ENCODE measurements around the gene FHIT.

The FHIT gene

GRCh38 chr3:59790241-59790640 is 1461.0 kb downstream of the FHIT start:
- DNase-seq (ENCODE audit: low read depth in 1 of 2, low spot score in 1 of 2): no peak

GRCh38 chr3:59788801-59789200 is 1462.5 kb downstream of the FHIT start:
- no peak for DNase-seq (ENCODE audit: low read depth in 1 of 2, low spot score in 1 of 2)

- no peak for DNase-seq (ENCODE audit: low read depth in 1 of 2, low spot score in 1 of 2)
Observed at GRCh38 chr3:59788133-59788532, 1463.1 kb downstream of the FHIT start.

GRCh38 chr3:59786374-59786773 is 1464.9 kb downstream of the FHIT start:
- no peak for DNase-seq (ENCODE audit: low read depth in 1 of 2, low spot score in 1 of 2)

- DNase-seq (ENCODE audit: low read depth in 1 of 2, low spot score in 1 of 2): no peak
Observed at GRCh38 chr3:59784164-59784563, 1467.1 kb downstream of the FHIT start.

- DNase-seq (ENCODE audit: low read depth in 1 of 2, low spot score in 1 of 2): no peak
Observed at GRCh38 chr3:59783468-59783988, 1467.7 kb downstream of the FHIT start.

- no peak for DNase-seq (ENCODE audit: low read depth in 1 of 2, low spot score in 1 of 2)
Observed at GRCh38 chr3:59782664-59783063, 1468.6 kb downstream of the FHIT start.

GRCh38 chr3:59780209-59780608 is 1471.0 kb downstream of the FHIT start:
- no peak for DNase-seq (ENCODE audit: low read depth in 1 of 2, low spot score in 1 of 2)

GRCh38 chr3:59779260-59779659 is 1472.0 kb downstream of the FHIT start:
- no peak for DNase-seq (ENCODE audit: low read depth in 1 of 2, low spot score in 1 of 2)

- no peak for DNase-seq (ENCODE audit: low read depth in 1 of 2, low spot score in 1 of 2)
Observed at GRCh38 chr3:59777667-59778077, 1473.6 kb downstream of the FHIT start.

GRCh38 chr3:59777066-59777465 is 1474.2 kb downstream of the FHIT start:
- no peak for DNase-seq (ENCODE audit: low read depth in 1 of 2, low spot score in 1 of 2)

- DNase-seq (ENCODE audit: low read depth in 1 of 2, low spot score in 1 of 2): no peak
Observed at GRCh38 chr3:59775761-59776325, 1475.4 kb downstream of the FHIT start.

- DNase-seq (ENCODE audit: low read depth in 1 of 2, low spot score in 1 of 2): no peak
Observed at GRCh38 chr3:59775106-59775505, 1476.1 kb downstream of the FHIT start.

- no peak for DNase-seq (ENCODE audit: low read depth in 1 of 2, low spot score in 1 of 2)
Observed at GRCh38 chr3:59774634-59775033, 1476.6 kb downstream of the FHIT start.

GRCh38 chr3:59774000-59774399 is 1477.3 kb downstream of the FHIT start:
- no peak for DNase-seq (ENCODE audit: low read depth in 1 of 2, low spot score in 1 of 2)

GRCh38 chr3:59772416-59773408 is 1478.5 kb downstream of the FHIT start:
- DNase-seq (ENCODE audit: low read depth in 1 of 2, low spot score in 1 of 2): peak in 1 of 2 donors; percentile 9

- no peak for DNase-seq (ENCODE audit: low read depth in 1 of 2, low spot score in 1 of 2)
Observed at GRCh38 chr3:59771768-59772181, 1479.5 kb downstream of the FHIT start.

GRCh38 chr3:59769127-59769750 is 1482.0 kb downstream of the FHIT start:
- DNase-seq (ENCODE audit: low read depth in 1 of 2, low spot score in 1 of 2): no peak

- DNase-seq (ENCODE audit: low read depth in 1 of 2, low spot score in 1 of 2): no peak
Observed at GRCh38 chr3:59766200-59766872, 1484.9 kb downstream of the FHIT start.

- DNase-seq (ENCODE audit: low read depth in 1 of 2, low spot score in 1 of 2): no peak
Observed at GRCh38 chr3:59764171-59764570, 1487.1 kb downstream of the FHIT start.

- no peak for DNase-seq (ENCODE audit: low read depth in 1 of 2, low spot score in 1 of 2)
Observed at GRCh38 chr3:59762941-59763340, 1488.3 kb downstream of the FHIT start.

All from activated T-helper 1 cell treated with anti-CD3 and anti-CD28 coated beads, Interleukin-2, amount 50 U/mL, for 16 hours (primary cell).